Karpas-422 (cell line): ENCODE data around the gene LRP8. TPM values are rescaled to one million over a fixed set of nuclear protein-coding genes. Genes with fewer than 3 reads are reported as not detected.

Source experiments
- DNase-seq: peaks from one replicate; pipeline ENCODE4 v3.0.0-alpha.2; 2015
- H2AFZ ChIP-seq: fragments of 200-600 bp; sonication (generic); 2 replicates; pipeline ENCODE4 v1.6.1; 2014; ENCODE audit warnings: antibody characterized with exemption, low read length, mixed read lengths
- H3K27ac ChIP-seq: fragments of 200-600 bp; sonication (generic); 2 replicates; pipeline ENCODE4 v1.5.1; 2014; ENCODE audit warnings: mild to moderate bottlenecking, low read length, moderate library complexity
- H3K27me3 ChIP-seq: fragments of 200-600 bp; sonication (generic); 2 replicates; pipeline ENCODE4 v1.6.1; 2014; ENCODE audit warnings: low read length, mixed read lengths
- H3K36me3 ChIP-seq: fragments of 200-600 bp; sonication (generic); 2 replicates; pipeline ENCODE4 v1.6.1; 2014; ENCODE audit warnings: low read length, mixed read lengths; ENCODE audit not compliant: insufficient read depth
- H3K4me1 ChIP-seq: fragments of 200-600 bp; sonication (generic); 2 replicates; pipeline ENCODE4 v1.6.1; 2014; ENCODE audit warnings: mild to moderate bottlenecking, low read length, mixed read lengths
- H3K4me2 ChIP-seq: fragments of 200-600 bp; sonication (generic); 2 replicates; pipeline ENCODE4 v1.6.1; 2014; ENCODE audit warnings: low read length, low read depth, mild to moderate bottlenecking; ENCODE audit not compliant: poor library complexity, severe bottlenecking
- H3K4me3 ChIP-seq: fragments of 200-600 bp; sonication (generic); 2 replicates; pipeline ENCODE4 v1.5.1; 2014; ENCODE audit warnings: mild to moderate bottlenecking, antibody characterized with exemption, low read length, mixed read lengths
- H3K79me2 ChIP-seq: fragments of 200-600 bp; sonication (generic); 2 replicates; pipeline ENCODE4 v1.6.1; 2014; ENCODE audit warnings: mild to moderate bottlenecking, low read length, mixed read lengths
- H3K9ac ChIP-seq: fragments of 200-600 bp; sonication (generic); 2 replicates; pipeline ENCODE4 v1.6.0; 2014; ENCODE audit warnings: low read length
- H3K9me2 ChIP-seq: fragments of 200-600 bp; sonication (generic), shearing (Covaris generic); replicated peaks from 2 replicates; pipeline ENCODE4 v1.6.0; 2014; ENCODE audit warnings: mild to moderate bottlenecking, low read length, moderate library complexity; ENCODE audit not compliant: insufficient read depth
- H3K9me3 ChIP-seq: fragments of 300-700, 200-600 bp; sonication (generic); 2 replicates; pipeline ENCODE4 v1.6.1; 2014; ENCODE audit warnings: low read length, mixed read lengths
- H4K20me1 ChIP-seq: fragments of 200-600 bp; sonication (generic); 2 replicates; pipeline ENCODE4 v1.6.1; 2014; ENCODE audit warnings: mild to moderate bottlenecking, antibody characterized with exemption, low read length, low read depth; ENCODE audit not compliant: insufficient read depth
- total RNA-seq: library from RNA; depleted of rRNA; stranded (reverse); fragments of >200 nt; shearing (Covaris generic); gene quantifications from 2 replicates; pipeline ENCODE4 v1.2.3, GENCODE V29; 2014; ENCODE audit warnings: low replicate concordance

The LRP8 gene
- total RNA-seq, 1 experiment from 2014 or later, result 26.7 TPM

DNA sequence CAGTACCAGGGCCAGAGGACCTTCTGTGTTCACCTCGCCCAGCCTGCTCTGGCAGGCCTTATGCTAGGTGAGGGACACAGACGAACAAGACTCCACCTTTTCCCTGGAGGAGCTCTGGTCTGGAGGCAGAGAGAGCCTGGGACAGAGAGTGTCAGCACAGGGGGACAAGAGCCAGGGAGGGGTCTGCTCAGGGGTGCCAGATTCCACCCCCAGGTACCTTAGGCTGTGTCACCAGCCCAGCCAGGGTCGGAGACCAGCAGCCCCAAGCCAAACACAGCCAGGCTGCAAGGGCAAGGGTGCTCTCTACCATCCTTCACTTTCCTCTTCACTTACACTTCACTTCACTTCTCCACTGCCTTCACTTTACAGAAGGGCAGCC, 4.3 kb upstream of the LRP8 start:
- peaks cover 8% of the 10 kb centered on the region for H3K79me2 ChIP-seq
- no peak overlapping the region for H3K4me2 ChIP-seq
- peaks cover 18% of the 10 kb centered on the region for H3K4me1 ChIP-seq
- DNase-seq, result no peak
- H3K27me3 ChIP-seq, result no peaks in the 10 kb centered on the region
- no peak overlapping the region for H3K27ac ChIP-seq
- no peaks in the 10 kb centered on the region for H3K36me3 ChIP-seq
- H4K20me1 ChIP-seq, result no peaks in the 10 kb centered on the region
- H3K4me3 ChIP-seq, result no peak overlapping the region
- no peak overlapping the region for H3K9ac ChIP-seq
- no peaks in the 10 kb centered on the region for H3K9me3 ChIP-seq
- H2AFZ ChIP-seq, result no peak overlapping the region
- no peaks in the 10 kb centered on the region for H3K9me2 ChIP-seq

GRCh38 chr1:53331446-53332185, 3.7 kb upstream of the LRP8 start:
- Histone ChIP-seq H3K27ac (no peak overlapping the region), H3K9me3 (no peaks in the 10 kb centered on the region), H3K4me3 (no peak overlapping the region), H3K79me2 (peaks cover 14% of the 10 kb centered on the region), H3K4me2 (no peak overlapping the region), H3K27me3 (no peaks in the 10 kb centered on the region), H3K9ac (no peak overlapping the region), H2AFZ (no peak overlapping the region), H4K20me1 (no peaks in the 10 kb centered on the region), H3K4me1 (peaks cover 18% of the 10 kb centered on the region), H3K9me2 (no peaks in the 10 kb centered on the region), H3K36me3 (no peaks in the 10 kb centered on the region)
- DNase-seq, result no peak

DNA sequence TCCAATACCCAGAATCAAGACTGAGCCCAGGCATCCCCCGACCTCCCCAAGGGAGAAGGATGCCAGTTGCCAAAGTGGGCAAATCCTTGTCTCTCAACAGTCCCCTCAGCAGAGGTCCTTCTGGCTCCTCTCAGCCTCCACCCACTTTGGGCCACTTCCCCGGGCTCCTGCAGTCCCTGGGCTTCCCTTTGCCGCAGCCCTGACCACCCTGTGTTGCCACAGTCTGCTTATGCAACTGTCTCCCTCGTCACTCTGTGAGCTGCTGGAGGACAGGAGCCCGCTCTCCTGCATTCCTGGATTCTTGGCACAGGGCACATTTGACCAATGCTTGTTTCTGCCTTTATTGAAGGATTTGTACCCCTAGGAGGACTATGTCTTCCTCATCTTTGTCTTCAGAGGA, 2.9 kb upstream of the LRP8 start:
- 0 out of 2 replicates have a peak, but pooled peaks cover under 1% of the 10 kb centered on the region for H4K20me1 ChIP-seq
- H3K9me3 ChIP-seq, result no peaks in the 10 kb centered on the region
- no peaks in the 10 kb centered on the region for H3K27me3 ChIP-seq
- H2AFZ ChIP-seq, result no peak overlapping the region
- DNase-seq, result no peak
- H3K79me2 ChIP-seq, result peaks cover 16% of the 10 kb centered on the region
- H3K4me1 ChIP-seq, result peaks cover 18% of the 10 kb centered on the region
- H3K27ac ChIP-seq, result no peak overlapping the region
- no peaks in the 10 kb centered on the region for H3K9me2 ChIP-seq
- no peak overlapping the region for H3K4me3 ChIP-seq
- H3K36me3 ChIP-seq, result no peaks in the 10 kb centered on the region; the same call in 1 of the 2 replicates
- H3K4me2 ChIP-seq, result no peak overlapping the region
- H3K9ac ChIP-seq, result no peak overlapping the region

DNA sequence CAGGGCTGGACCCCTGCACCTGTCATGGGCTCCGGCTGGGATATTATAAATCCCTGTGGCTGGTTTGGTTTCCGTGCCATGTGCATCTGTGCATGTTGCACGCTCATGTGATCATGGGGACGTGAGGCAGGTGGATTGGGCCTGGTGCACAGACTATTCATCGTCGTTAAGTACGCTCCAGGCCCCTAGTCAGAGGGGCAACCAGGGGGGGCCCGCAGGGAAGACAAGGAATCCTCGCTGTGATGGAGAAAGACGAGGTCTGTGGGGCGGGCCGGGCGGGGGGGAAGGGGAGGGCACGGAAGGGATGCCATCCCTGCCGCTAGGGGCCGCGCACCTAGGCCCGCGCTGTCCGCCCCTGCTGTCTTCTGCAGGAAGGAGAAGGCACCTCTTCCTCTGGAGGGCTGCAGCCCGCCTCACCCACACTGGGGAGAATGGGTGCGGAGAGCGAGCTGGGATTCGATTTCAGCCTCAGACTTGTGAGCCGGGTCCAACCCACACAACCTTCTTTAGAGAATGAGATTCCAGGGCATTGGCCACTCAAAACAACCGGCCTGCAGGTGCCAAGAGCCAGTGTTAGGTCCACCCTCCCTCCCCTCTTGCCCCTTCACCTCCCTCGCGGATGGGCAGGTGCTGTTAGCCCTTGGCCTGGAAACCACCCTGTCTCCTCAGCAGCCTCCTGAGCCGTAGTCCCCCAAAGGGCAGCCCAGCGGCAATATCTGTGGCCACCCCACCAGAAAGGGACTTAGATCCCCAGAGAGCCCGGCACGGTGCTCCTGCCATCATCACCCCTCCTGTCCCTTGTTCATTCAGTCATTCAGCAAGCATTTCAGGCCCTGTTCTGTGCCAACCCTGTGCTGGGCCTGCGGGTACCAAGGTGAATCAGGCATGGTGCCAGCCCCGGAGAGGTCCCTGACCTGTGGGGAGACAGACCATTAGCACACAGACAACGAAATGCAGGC, 950 bp upstream of the LRP8 start:
- Histone ChIP-seq H3K9me3 (no peaks in the 10 kb centered on the region), H3K4me2 (peak overlapping the region; percentile 82), H3K9ac (peak overlapping the region; percentile 86), H3K9me2 (no peaks in the 10 kb centered on the region), H2AFZ (peak overlapping the region; percentile 74; the same call in 1 of the 2 replicates), H3K79me2 (peaks cover 36% of the 10 kb centered on the region), H3K4me3 (peak overlapping the region; percentile 79), H3K36me3 (peaks cover 16% of the 10 kb centered on the region; the same call in 1 of the 2 replicates), H3K27me3 (no peaks in the 10 kb centered on the region), H4K20me1 (peaks cover 17% of the 10 kb centered on the region; the same call in 1 of the 2 replicates), H3K4me1 (peaks cover 31% of the 10 kb centered on the region), H3K27ac (peak overlapping the region; percentile 25; the same call in 1 of the 2 replicates)
- peak; percentile 76 for DNase-seq

GRCh38 chr1:53327182-53327913, 522 bp downstream of the LRP8 start:
- peaks cover 28% of the 10 kb centered on the region; the same call in 1 of the 2 replicates for H3K36me3 ChIP-seq
- H3K4me1 ChIP-seq, result peaks cover 36% of the 10 kb centered on the region
- no peaks in the 10 kb centered on the region for H3K9me2 ChIP-seq
- peak overlapping the region; percentile 85 for H3K27ac ChIP-seq
- H3K27me3 ChIP-seq, result no peaks in the 10 kb centered on the region
- peak overlapping the region; percentile 93 for H3K4me2 ChIP-seq
- DNase-seq, result peak; percentile 81
- peaks cover 51% of the 10 kb centered on the region for H3K79me2 ChIP-seq
- peaks cover 19% of the 10 kb centered on the region; the same call in 1 of the 2 replicates for H4K20me1 ChIP-seq
- peak overlapping the region; percentile 99 for H3K9ac ChIP-seq
- H2AFZ ChIP-seq, result peak overlapping the region; percentile 3; the same call in 1 of the 2 replicates
- no peaks in the 10 kb centered on the region for H3K9me3 ChIP-seq
- peak overlapping the region; percentile 84 for H3K4me3 ChIP-seq

- DNase-seq, result no peak
- H3K4me1 ChIP-seq, result peaks cover 43% of the 10 kb centered on the region
- peaks cover 57% of the 10 kb centered on the region for H3K79me2 ChIP-seq
- no peaks in the 10 kb centered on the region for H3K27me3 ChIP-seq
- peak overlapping the region; percentile 85 for H3K27ac ChIP-seq
- peak overlapping the region; percentile 3; the same call in 1 of the 2 replicates for H2AFZ ChIP-seq
- no peaks in the 10 kb centered on the region for H3K9me2 ChIP-seq
- peak overlapping the region; percentile 93 for H3K4me2 ChIP-seq
- H3K36me3 ChIP-seq, result peaks cover 34% of the 10 kb centered on the region; the same call in 1 of the 2 replicates
- H4K20me1 ChIP-seq, result peaks cover 26% of the 10 kb centered on the region; the same call in 1 of the 2 replicates
- H3K9me3 ChIP-seq, result no peaks in the 10 kb centered on the region
- H3K9ac ChIP-seq, result peak overlapping the region; percentile 99
- H3K4me3 ChIP-seq, result peak overlapping the region; percentile 84
These were observed 1.2 kb downstream of the LRP8 start for GRCh38 chr1:53326598-53327181.

- peaks cover 34% of the 10 kb centered on the region; the same call in 1 of the 2 replicates for H3K36me3 ChIP-seq
- peaks cover 63% of the 10 kb centered on the region for H3K79me2 ChIP-seq
These were observed 1.7 kb downstream of the LRP8 start for GRCh38 chr1:53326088-53326597.

More at GRCh38 chr1:53326088-53326597, 1.7 kb downstream of the LRP8 start:
- Histone ChIP-seq H3K27ac (peak overlapping the region; percentile 85), H3K9me3 (no peaks in the 10 kb centered on the region), H2AFZ (peak overlapping the region; percentile 3; the same call in 1 of the 2 replicates), H3K4me1 (peaks cover 45% of the 10 kb centered on the region), H3K27me3 (no peaks in the 10 kb centered on the region), H3K9ac (peak overlapping the region; percentile 99), H3K4me3 (peak overlapping the region; percentile 84), H4K20me1 (peaks cover 31% of the 10 kb centered on the region; the same call in 1 of the 2 replicates), H3K4me2 (peak overlapping the region; percentile 93), H3K9me2 (no peaks in the 10 kb centered on the region)
- peak; percentile 98 for DNase-seq
